HL-60 (cell line): ENCODE data around the gene MMP12.

Experiments used
- DNase-seq, 2 experiments: peaks; one replicate each; pipeline ENCODE4 v3.0.0-alpha.2; 2010 to 2020; ENCODE audit warnings: low read depth in 1 of 2, low spot score in 1 of 2
- H3K27ac ChIP-seq: fragments of 250-450 bp; sonication (Bioruptor Pico); replicated peaks from 2 replicates; pipeline ENCODE4 v1.5.1; 2020; ENCODE audit warnings: mild to moderate bottlenecking, moderate library complexity
- H3K27me3 ChIP-seq: fragments of 250-450 bp; sonication (Bioruptor Pico); 2 replicates; pipeline ENCODE4 v1.5.1; 2021; ENCODE audit warnings: mild to moderate bottlenecking, moderate library complexity; ENCODE audit not compliant: insufficient read depth, poor library complexity, severe bottlenecking
- H3K4me3 ChIP-seq: replicated peaks from 2 replicates; pipeline ENCODE4 v1.5.1; 2011; ENCODE audit warnings: mild to moderate bottlenecking, control low read depth, low read length; ENCODE audit not compliant: insufficient read depth
- GABPA ChIP-seq: IDR thresholded peaks from 2 replicates; pipeline ENCODE4 v1.6.1; 2012; ENCODE audit warnings: low read depth
- POLR2AphosphoS5 ChIP-seq: IDR thresholded peaks from 2 replicates; pipeline ENCODE4 v1.6.1; 2012; ENCODE audit warnings: low read depth
- SPI1 ChIP-seq: IDR thresholded peaks from 2 replicates; pipeline ENCODE4 v1.6.1; 2012; ENCODE audit warnings: low read depth, mild to moderate bottlenecking, borderline replicate concordance
- TF ChIP-seq, protein P1 (sequence below): IDR thresholded peaks from 2 replicates; pipeline ENCODE4 v1.6.1; 2012; ENCODE audit warnings: low read depth; ENCODE audit not compliant: insufficient replicate concordance
- TF ChIP-seq, protein P2 (sequence below): IDR thresholded peaks from one replicate; pipeline ENCODE4 v1.5.1; 2011; ENCODE audit warnings: low read length, control low read depth, inconsistent platforms; ENCODE audit not compliant: insufficient read depth

MMP12 gene

DNA sequence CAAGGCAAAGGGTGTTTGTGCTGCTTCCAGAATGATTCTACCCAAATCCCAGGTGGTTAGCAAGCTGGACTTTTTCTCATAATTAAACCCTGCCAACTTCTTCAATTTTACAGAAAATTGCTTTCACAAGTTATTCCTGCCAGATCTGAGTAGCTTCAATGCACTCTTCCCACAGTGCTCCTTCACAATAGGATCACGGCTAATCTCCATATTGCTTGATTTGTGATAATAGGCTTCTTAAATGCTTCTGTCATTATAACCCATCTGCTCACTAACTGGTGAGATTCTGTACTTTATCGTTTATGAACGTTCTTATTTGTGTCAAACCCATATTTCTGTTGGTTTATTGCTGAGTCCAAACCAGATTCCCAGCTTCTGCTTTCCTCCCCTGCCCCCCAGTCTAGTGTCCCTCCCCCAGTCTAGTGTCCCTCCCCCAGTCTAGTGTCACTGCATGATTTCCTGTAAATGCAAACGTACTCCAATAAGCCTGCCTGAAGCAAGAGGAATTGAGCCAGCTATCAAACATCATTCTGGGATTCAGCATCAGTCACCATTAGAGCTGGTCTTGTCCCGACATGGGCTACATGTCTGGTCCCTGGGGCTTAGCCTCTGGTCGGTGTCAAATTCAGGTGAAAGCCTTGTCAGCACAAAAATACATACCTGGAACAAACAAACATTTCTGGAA is 45.3 kb downstream of the MMP12 start:
- no peak overlapping the region for H3K4me3 ChIP-seq
- peaks cover 20% of the 10 kb centered on the region for H3K27me3 ChIP-seq
- no peak for TF ChIP-seq POLR2AphosphoS5
- DNase-seq, result no peak
- no peak overlapping the region for H3K27ac ChIP-seq

- DNase-seq, result peak in 1 of 2 experiments; percentile 5
- TF ChIP-seq POLR2AphosphoS5, result no peak
- TF ChIP-seq, protein P1, sequence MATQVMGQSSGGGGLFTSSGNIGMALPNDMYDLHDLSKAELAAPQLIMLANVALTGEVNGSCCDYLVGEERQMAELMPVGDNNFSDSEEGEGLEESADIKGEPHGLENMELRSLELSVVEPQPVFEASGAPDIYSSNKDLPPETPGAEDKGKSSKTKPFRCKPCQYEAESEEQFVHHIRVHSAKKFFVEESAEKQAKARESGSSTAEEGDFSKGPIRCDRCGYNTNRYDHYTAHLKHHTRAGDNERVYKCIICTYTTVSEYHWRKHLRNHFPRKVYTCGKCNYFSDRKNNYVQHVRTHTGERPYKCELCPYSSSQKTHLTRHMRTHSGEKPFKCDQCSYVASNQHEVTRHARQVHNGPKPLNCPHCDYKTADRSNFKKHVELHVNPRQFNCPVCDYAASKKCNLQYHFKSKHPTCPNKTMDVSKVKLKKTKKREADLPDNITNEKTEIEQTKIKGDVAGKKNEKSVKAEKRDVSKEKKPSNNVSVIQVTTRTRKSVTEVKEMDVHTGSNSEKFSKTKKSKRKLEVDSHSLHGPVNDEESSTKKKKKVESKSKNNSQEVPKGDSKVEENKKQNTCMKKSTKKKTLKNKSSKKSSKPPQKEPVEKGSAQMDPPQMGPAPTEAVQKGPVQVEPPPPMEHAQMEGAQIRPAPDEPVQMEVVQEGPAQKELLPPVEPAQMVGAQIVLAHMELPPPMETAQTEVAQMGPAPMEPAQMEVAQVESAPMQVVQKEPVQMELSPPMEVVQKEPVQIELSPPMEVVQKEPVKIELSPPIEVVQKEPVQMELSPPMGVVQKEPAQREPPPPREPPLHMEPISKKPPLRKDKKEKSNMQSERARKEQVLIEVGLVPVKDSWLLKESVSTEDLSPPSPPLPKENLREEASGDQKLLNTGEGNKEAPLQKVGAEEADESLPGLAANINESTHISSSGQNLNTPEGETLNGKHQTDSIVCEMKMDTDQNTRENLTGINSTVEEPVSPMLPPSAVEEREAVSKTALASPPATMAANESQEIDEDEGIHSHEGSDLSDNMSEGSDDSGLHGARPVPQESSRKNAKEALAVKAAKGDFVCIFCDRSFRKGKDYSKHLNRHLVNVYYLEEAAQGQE, result no peak
- H3K27ac ChIP-seq, result no peak overlapping the region
These were observed 50.2 kb downstream of the MMP12 start for GRCh38 chr11:102824556-102824955.

GRCh38 chr11:102819491-102819890 is 55.3 kb downstream of the MMP12 start:
- TF ChIP-seq SPI1, result no peak
- TF ChIP-seq, protein P2, sequence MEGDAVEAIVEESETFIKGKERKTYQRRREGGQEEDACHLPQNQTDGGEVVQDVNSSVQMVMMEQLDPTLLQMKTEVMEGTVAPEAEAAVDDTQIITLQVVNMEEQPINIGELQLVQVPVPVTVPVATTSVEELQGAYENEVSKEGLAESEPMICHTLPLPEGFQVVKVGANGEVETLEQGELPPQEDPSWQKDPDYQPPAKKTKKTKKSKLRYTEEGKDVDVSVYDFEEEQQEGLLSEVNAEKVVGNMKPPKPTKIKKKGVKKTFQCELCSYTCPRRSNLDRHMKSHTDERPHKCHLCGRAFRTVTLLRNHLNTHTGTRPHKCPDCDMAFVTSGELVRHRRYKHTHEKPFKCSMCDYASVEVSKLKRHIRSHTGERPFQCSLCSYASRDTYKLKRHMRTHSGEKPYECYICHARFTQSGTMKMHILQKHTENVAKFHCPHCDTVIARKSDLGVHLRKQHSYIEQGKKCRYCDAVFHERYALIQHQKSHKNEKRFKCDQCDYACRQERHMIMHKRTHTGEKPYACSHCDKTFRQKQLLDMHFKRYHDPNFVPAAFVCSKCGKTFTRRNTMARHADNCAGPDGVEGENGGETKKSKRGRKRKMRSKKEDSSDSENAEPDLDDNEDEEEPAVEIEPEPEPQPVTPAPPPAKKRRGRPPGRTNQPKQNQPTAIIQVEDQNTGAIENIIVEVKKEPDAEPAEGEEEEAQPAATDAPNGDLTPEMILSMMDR, result no peak
- Histone ChIP-seq H3K27ac (no peak overlapping the region), H3K27me3 (no peaks in the 10 kb centered on the region), H3K4me3 (no peak overlapping the region)
- DNase-seq, result no peak

More at GRCh38 chr11:102824556-102824955, 50.2 kb downstream of the MMP12 start:
- Histone ChIP-seq H3K27me3 (no peaks in the 10 kb centered on the region), H3K4me3 (no peak overlapping the region)

GRCh38 chr11:102813484-102813883 is 61.3 kb downstream of the MMP12 start:
- Histone ChIP-seq H3K4me3 (no peak overlapping the region), H3K27ac (no peak overlapping the region), H3K27me3 (no peaks in the 10 kb centered on the region)
- TF ChIP-seq, protein P1, result no peak
- no peak for TF ChIP-seq GABPA
- no peak for TF ChIP-seq POLR2AphosphoS5
- TF ChIP-seq, protein P2, result no peak
- no peak for TF ChIP-seq SPI1
- DNase-seq, result no peak
